HepG2 (cell line): ENCODE results near the gene EIF3A. TPM values are rescaled to one million over a fixed set of nuclear protein-coding genes. Genes with fewer than 3 reads are reported as not detected.

Experiments used
- ATRX ChIP-seq: sonication (generic); formaldehyde crosslinking; IDR thresholded peaks from 2 replicates; pipeline ENCODE4 v1.4.0; 2020; ENCODE audit warnings: missing genetic modification reagents, borderline replicate concordance
- ESRRA ChIP-seq: sonication (generic); formaldehyde crosslinking; IDR thresholded peaks from 2 replicates; pipeline ENCODE4 v1.5.1; 2020; ENCODE audit warnings: mild to moderate bottlenecking, low read depth, missing genetic modification reagents
- GFI1 ChIP-seq: sonication (generic); formaldehyde crosslinking; IDR thresholded peaks from 2 replicates; pipeline ENCODE4 v1.5.0; 2020; ENCODE audit warnings: missing genetic modification reagents, mild to moderate bottlenecking, borderline replicate concordance
- GMEB2 ChIP-seq: IDR thresholded peaks from 2 replicates; pipeline ENCODE4 v1.6.1; 2016; ENCODE audit warnings: missing biosample characterization, missing genetic modification reagents, low read depth
- ISL2 ChIP-seq: sonication (generic); formaldehyde crosslinking; IDR thresholded peaks from 2 replicates; pipeline ENCODE4 v1.5.0; 2020; ENCODE audit warnings: missing genetic modification reagents
- KAT8 ChIP-seq: IDR thresholded peaks from 2 replicates; pipeline ENCODE4 v1.6.1; 2016; ENCODE audit warnings: missing genetic modification reagents, missing compliant biosample characterization
- MIXL1 ChIP-seq: IDR thresholded peaks from 2 replicates; pipeline ENCODE4 v1.6.1; 2016
- NCOA2 ChIP-seq: sonication (generic); formaldehyde crosslinking; IDR thresholded peaks from 2 replicates; pipeline ENCODE4 v1.8.0; 2022; ENCODE audit warnings: inconsistent platforms
- NFE2L2 ChIP-seq: fragments of 150-350 bp; IDR thresholded peaks from 2 replicates; pipeline ENCODE4 v1.6.1; 2014; ENCODE audit warnings: low read length
- NFIB ChIP-seq: sonication (generic); formaldehyde crosslinking; IDR thresholded peaks from 2 replicates; pipeline ENCODE4 v1.9.0; 2021; ENCODE audit warnings: missing genetic modification reagents, mild to moderate bottlenecking, borderline replicate concordance
- PITX1 ChIP-seq: sonication (generic); formaldehyde crosslinking; IDR thresholded peaks from 2 replicates; pipeline ENCODE4 v1.5.1; 2020; ENCODE audit warnings: mild to moderate bottlenecking, missing genetic modification reagents
- POLR2G ChIP-seq: fragments of 200-400 bp; formaldehyde crosslinking; IDR thresholded peaks from 2 replicates; pipeline ENCODE4 v1.6.1; 2018; ENCODE audit warnings: mild to moderate bottlenecking, low read depth, low read length, moderate library complexity
- SNRNP70 ChIP-seq: fragments of 200-400 bp; formaldehyde crosslinking; IDR thresholded peaks from 2 replicates; pipeline ENCODE4 v1.6.1; 2017; ENCODE audit warnings: mild to moderate bottlenecking, low read depth, low read length, moderate library complexity
- TCF7L2 ChIP-seq: IDR thresholded peaks from 2 replicates; pipeline ENCODE4 v1.6.1; 2011; ENCODE audit warnings: mild to moderate bottlenecking, low read depth, low read length, moderate library complexity
- ZBTB2 ChIP-seq: sonication (generic); formaldehyde crosslinking; IDR thresholded peaks from 2 replicates; pipeline ENCODE4 v1.8.0; 2022; ENCODE audit warnings: low read depth, missing genetic modification reagents
- ZNF101 ChIP-seq: sonication (generic); formaldehyde crosslinking; IDR thresholded peaks from 2 replicates; pipeline ENCODE4 v1.4.0; 2020; ENCODE audit warnings: mild to moderate bottlenecking, low read depth, missing genetic modification reagents, borderline replicate concordance
- ZNF205 ChIP-seq: IDR thresholded peaks from 2 replicates; pipeline ENCODE4 v1.6.1; 2018; ENCODE audit warnings: missing biosample characterization, missing genetic modification reagents
- ZNF235 ChIP-seq: sonication (generic); formaldehyde crosslinking; IDR thresholded peaks from 2 replicates; pipeline ENCODE4 v1.8.1; 2023; ENCODE audit warnings: mild to moderate bottlenecking, missing genetic modification reagents, borderline replicate concordance
- ZNF333 ChIP-seq: sonication (generic); formaldehyde crosslinking; IDR thresholded peaks from 2 replicates; pipeline ENCODE4 v1.4.0; 2020; ENCODE audit warnings: mild to moderate bottlenecking, missing genetic modification reagents, borderline replicate concordance
- ZNF33B ChIP-seq: sonication (generic); formaldehyde crosslinking; IDR thresholded peaks from 2 replicates; pipeline ENCODE4 v1.5.1; 2020; ENCODE audit warnings: mild to moderate bottlenecking, missing genetic modification reagents
- ZNF432 ChIP-seq: sonication (generic); formaldehyde crosslinking; IDR thresholded peaks from 2 replicates; pipeline ENCODE4 v1.5.0; 2020; ENCODE audit warnings: missing genetic modification reagents, mild to moderate bottlenecking, borderline replicate concordance
- ZNF441 ChIP-seq: sonication (generic); formaldehyde crosslinking; IDR thresholded peaks from 2 replicates; pipeline ENCODE4 v1.7.0; 2021; ENCODE audit warnings: missing genetic modification reagents, borderline replicate concordance
- ZNF770 ChIP-seq: sonication (generic); formaldehyde crosslinking; IDR thresholded peaks from 2 replicates; pipeline ENCODE4 v1.5.0; 2020; ENCODE audit warnings: mild to moderate bottlenecking, missing genetic modification reagents
- polyA plus RNA-seq, 8 experiments: library from polyadenylated mRNA; depleted of rRNA in 3 of 8; stranded (reverse) in 7 of 8; unstranded in 1 of 8; fragments of >200 nt; fragmentation: Illumina TruSeq in 4 of 8; extraction: Trizol in 4 of 8; gene quantifications; 2 replicates each; pipeline versions ENCODE4 v1.2.1 to v1.2.3, GENCODE V29; 2011 to 2016; ENCODE audit warnings: low read depth in 4 of 8, missing spikeins in 1 of 8, mixed read lengths in 1 of 8; ENCODE audit not compliant: insufficient read depth in 1 of 8
- total RNA-seq, 5 experiments: library from RNA; depleted of rRNA; stranded (reverse); fragments of >200 nt; fragmentation: Illumina TruSeq; extraction: Trizol; gene quantifications; 2 replicates each; pipeline ENCODE4 v1.2.3, GENCODE V29; 2016; ENCODE audit warnings: low read depth in 1 of 5

The EIF3A gene
- total and polyA plus RNA-seq, 2 of the 13 experiments (the other 11 are each of a cell fraction or from before 2014, with no cell fraction given) = 25.6 to 117 TPM

- no peak for TF ChIP-seq ZBTB2 (CRISPR knock-in tag)
- TF ChIP-seq KAT8 (CRISPR knock-in tag) = peak; percentile 80
- TF ChIP-seq ZNF33B (CRISPR knock-in tag) = no peak
- TF ChIP-seq POLR2G = peak; percentile 65; the same call in 1 of the 2 replicates
- no peak for TF ChIP-seq ZNF333 (CRISPR knock-in tag)
- TF ChIP-seq NCOA2 = peak; percentile 95
- no peak for TF ChIP-seq SNRNP70
- no peak for TF ChIP-seq ZNF101 (CRISPR knock-in tag)
- TF ChIP-seq ZNF235 (CRISPR knock-in tag) = no peak
- TF ChIP-seq ESRRA (CRISPR knock-in tag) = no peak
- TF ChIP-seq GMEB2 (CRISPR knock-in tag) = no peak
- no peak for TF ChIP-seq ZNF432 (CRISPR knock-in tag)
- TF ChIP-seq GFI1 = no peak; the same call in 1 of the 2 replicates
- TF ChIP-seq ISL2 = peak; percentile 80
- TF ChIP-seq ZNF205 (CRISPR knock-in tag) = peak; percentile 56; the same call in 1 of the 2 replicates
- TF ChIP-seq TCF7L2 = no peak
- TF ChIP-seq MIXL1 (CRISPR knock-in tag) = peak; percentile 78
- TF ChIP-seq ATRX (CRISPR knock-in tag) = no peak
- TF ChIP-seq PITX1 (CRISPR knock-in tag) = no peak; the same call in 1 of the 2 replicates
- peak; percentile 88 for TF ChIP-seq ZNF770 (CRISPR knock-in tag)
- TF ChIP-seq NFE2L2 = no peak
- TF ChIP-seq ZNF441 (CRISPR knock-in tag) = no peak
- no peak for TF ChIP-seq NFIB (CRISPR knock-in tag)
These were observed 33.4 kb upstream of the EIF3A start (continued) for GRCh38 chr10:119113751-119114732.
